Right ventricle myocardium inferior (tissue), 1 donor: ENCODE data around the gene FLNB. TPM values are rescaled to one million over a fixed set of nuclear protein-coding genes. Genes with fewer than 3 reads are reported as not detected.

ENCODE experiments used
- ATAC-seq: fragments of 200-7000 bp; cut with Tn5 transposase; one replicate; pipeline ENCODE4 v1.9.1; 2020; ENCODE audit warnings: mild to moderate bottlenecking, moderate library complexity
- DNase-seq: peaks from one replicate; pipeline ENCODE4 v3.0.0; 2021; ENCODE audit errors: missing footprints
- intact Hi-C: fragments of 100-400 bp; cut with DNase I; formaldehyde crosslinking; loops from one replicate; pipeline ENCODE4 v1.11.0; 2022
- total RNA-seq: library from RNA; stranded (reverse); fragmentation: NEBNext Ultra II Directional; extraction: Animal tissue kit (Norgen Biotek cat#: 25700); gene quantifications from one replicate; pipeline ENCODE4 v1.2.1, GENCODE V29; 2021
- donor health status: DM: no; HTN: yes; CAD: no; lungs with severe emphysema.

The FLNB gene
- total RNA-seq, 1 donor from 2014 or later: 32.1 TPM

DNA sequence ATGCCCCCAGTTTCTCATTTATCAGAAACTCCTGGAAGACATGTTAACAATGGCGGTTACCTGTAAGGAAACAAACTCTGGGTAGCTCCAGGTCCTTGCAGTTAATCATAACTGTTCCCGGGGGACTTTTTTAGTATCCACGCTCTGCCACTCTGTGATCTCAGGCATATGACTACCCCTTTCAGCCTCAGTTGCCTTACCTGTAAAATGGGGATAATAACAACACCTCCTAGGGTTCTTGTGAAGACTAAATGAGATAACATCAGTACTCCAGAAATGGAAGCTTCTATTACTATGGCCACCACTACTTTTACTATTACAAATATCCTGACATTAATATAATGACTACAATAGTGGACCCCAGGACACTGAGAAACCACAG is 7.1 kb upstream of the FLNB start:
- intact Hi-C loops: no loop called here
- ATAC-seq: no peak

DNA sequence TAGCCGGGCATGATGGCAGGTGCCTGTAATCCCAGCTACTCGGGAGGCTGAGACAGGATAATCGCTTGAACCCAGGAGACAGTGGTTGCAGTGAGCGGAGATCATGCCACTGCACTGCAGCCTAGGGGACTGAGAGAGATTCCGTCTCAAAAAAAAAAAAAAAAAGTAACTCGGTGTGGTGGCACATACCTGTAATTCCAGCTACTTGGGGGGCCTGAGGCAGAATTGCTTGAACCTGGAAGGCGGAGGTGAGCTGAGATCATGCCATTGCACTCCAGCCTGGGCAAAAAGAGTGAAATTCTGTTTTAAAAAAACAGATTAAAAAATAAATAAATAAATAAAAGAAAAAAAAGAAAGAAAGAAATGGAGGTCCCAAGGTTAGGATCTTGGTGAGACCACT is 6.2 kb upstream of the FLNB start:
- intact Hi-C loops: no loop called here
- DNase-seq (no peak), ATAC-seq (no peak)

More for the DNA sequence above, 7.1 kb upstream of the FLNB start:
- no peak for DNase-seq

DNA sequence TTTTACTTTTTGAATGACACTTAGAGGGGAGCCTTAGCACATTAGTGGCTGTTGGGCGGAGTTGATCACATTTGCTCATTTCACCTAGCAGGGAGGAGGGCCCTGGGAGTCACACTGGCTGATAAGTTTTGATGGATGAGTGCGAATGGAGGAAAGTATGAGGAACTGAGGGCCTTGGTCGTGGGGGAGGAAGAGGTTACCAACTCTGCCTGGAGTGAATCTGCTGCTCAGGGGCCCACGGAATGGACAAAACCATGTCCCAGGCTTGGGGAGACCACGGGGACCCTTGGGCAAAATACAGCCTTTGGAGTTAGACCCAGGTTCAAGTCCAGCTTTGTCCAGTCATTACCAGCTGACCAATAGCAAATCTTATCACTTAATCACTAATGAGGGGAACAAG is 5.1 kb upstream of the FLNB start:
- ATAC-seq (no peak), DNase-seq (no peak)
- intact Hi-C loops: no loop called here

DNA sequence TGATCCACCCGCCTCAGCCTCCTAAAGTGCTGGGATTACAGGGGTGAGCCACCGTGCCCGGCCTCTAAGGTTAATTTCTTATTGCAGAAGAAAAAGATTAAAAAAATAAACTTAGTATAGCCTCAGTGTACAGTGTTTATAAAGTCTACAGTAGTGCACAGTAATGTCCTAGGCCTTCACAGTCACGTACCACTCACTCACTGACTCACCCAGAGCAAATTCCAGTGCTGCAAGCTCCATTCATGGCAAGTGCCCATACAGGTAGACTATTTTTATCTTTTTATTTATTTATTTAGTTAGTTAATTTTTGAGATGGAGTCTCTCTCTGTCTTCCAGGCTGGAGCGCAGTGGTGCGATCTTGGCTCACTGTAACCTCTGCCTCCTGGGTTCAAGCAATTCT is 3.2 kb upstream of the FLNB start:
- intact Hi-C loops: loop anchor here (5.0 kb wide), 2 partner anchors 53 to 112 kb away; no protein-coding TSS in a partner anchor
- ATAC-seq: no peak

DNA sequence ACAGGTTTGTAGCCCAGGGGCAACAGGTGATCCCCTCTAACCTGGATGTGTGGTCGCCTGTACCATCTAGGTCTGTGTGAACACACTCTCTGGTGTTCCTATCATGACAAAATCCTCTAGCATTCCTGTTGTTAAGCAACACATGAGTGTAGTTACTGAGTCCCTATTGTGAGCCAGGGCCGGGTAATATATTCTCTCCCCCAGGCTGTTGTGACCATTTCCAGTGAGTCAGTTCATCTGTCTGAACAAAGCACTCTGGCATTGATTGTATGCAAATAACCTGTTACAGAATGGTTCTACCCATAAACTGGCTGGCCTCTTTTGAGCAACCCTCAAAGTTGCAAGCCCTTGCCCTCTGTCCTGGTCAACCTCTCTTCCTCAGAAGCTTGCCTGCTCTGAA is 2.6 kb upstream of the FLNB start:
- intact Hi-C loops: loop anchor here (5.0 kb wide), 2 partner anchors 53 to 112 kb away; no protein-coding TSS in a partner anchor
- ATAC-seq (no peak), DNase-seq (no peak)

More for the DNA sequence above, 3.2 kb upstream of the FLNB start:
- no peak for DNase-seq

DNA sequence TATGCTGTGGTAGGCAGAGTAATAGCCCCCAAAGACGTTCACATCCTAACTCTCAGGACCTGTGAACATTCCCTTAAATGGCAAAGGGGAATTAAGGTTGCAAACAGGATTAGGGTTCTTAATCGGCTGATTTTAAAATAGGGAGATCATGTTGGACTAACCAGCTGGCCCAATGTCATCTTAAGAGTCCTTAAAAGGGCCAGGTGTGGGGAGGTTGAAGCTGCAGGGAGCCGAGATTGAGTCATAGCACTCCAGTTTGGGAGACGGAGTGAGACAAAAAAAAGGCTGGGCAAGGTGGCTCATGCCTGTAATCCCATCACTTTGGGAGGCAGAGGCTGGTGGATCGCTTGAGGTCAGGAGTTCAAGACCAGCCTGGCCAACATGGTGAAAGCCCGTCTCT is 1.6 kb upstream of the FLNB start:
- ATAC-seq: no peak
- intact Hi-C loops: loop anchor here (5.0 kb wide), 2 partner anchors 54 to 111 kb away; no protein-coding TSS in a partner anchor
- DNase-seq: no peak

DNA sequence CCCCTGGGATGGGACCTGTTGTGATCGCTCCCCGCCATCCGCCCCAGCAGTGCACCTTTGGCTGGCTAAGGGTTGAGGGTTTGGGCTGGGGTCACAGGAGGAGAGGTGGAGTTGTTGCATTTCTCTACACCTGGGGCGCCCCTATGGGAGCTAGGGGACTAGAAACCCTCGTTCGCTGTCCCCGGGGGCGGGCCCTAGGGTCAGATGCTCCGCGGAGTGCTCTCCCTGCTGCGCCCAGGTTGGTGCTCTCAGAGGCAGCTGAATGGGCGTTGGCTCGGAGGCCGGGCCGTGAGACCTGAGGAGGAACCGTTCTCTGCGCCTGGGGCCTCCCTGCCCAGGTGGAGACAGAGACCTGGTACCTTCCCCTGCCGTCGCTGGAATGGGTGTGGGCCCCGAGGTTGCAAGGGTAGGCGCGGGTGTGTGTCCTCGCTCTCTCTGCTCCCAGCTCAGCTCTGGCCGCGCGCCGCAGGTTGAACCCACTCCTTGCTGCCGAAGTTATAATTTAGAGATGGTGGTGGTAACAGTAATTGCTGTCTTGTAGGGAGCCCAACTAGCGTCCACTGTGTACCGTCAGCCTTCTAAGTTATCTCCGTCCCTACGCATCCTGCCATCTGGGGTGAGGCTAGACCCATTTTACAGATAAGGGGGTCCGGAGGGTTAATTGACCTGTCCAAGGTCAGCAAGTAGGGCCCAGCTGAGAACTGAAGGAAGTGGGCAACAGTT is 965 bp downstream of the FLNB start:
- DNase-seq (peak; percentile 71), ATAC-seq (peak; percentile 3)
- intact Hi-C loops: loop anchor here (2.0 to 5.0 kb wide), 3 partner anchors 57 to 168 kb away; no protein-coding TSS in a partner anchor

DNA sequence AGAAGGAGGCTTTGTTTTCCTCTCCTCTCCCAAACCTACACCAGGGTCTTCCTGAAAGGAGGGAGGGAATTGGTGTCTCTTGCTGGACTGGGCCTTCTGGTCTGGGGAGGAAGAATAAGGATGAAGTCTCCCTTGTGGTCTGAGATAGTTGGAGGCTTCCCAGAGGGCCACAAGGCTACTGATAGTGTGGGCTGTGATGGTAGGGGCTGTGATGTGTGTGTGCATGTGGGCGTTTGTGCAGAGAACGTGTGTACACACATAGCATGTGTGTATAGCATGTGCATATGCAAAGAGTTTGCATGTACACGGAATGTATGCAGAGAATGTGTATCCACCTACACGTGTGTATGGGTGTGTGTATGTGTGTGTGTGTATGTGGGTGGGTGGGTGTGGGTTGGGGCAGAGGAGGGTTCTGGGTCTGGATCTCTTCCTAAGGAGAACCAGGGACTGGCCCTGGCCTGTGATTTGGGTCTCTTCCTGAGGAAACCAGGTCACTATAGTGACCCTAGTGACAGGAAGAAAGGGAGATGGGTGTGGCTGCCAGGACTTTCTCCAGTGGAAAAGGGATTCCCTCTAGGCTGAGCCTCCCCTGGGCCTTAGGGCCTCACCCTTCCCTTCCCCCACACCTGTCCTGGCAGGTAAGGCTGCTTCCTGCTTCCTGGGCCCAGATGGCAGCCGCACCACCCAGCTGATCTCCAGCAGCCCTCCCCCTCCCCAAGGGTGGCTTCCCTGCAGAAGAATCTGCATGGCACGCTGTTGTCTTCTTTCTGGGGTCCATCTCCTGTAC is 1.7 kb downstream of the FLNB start:
- intact Hi-C loops: loop anchor here (2.0 to 5.0 kb wide), 5 partner anchors 37 to 167 kb away; no protein-coding TSS in a partner anchor
- ATAC-seq: no peak
- no peak for DNase-seq

DNA sequence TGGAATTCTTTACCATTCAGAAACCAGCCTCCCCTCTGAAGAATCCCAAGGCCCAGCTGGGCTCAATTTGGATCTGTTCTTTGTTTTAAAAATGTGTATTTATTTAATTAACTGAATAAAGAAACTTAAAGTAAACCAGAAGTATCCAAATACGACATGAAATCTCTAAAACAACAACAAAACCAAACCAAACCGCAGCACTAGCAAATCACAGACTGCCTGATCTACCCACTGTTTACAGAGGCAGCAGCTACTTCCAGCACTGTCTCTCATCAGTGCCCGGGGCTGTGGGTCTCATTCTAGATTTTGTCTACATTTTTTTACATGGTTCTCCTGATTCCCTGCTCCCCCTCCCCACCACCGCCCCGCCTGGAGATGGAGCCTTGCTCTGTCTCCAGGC is 2.3 kb downstream of the FLNB start:
- no peak for ATAC-seq
- no peak for DNase-seq
- intact Hi-C loops: loop anchor here (5.0 kb wide), 2 partner anchors 37 to 87 kb away; no protein-coding TSS in a partner anchor

DNA sequence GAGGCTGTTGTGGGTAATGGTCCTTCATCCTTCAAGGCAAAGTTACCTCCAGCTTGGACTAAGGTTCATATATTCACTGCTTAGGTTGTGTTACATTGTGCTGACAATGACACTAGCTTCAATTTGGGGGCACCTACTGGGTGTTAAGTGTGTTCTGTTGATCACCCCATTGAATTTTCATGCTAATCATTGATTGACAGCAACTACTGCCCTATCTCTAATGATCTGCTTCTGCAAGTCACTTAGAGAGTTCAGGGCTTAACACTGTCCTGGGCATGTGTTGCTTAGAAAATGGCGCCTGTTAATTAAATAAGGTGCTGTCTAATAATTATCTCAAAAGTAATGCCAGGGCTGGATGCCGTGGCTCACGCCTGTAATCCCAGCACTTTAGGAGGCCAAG is 3.4 kb downstream of the FLNB start:
- intact Hi-C loops: loop anchor here (5.0 kb wide), 2 partner anchors 36 to 86 kb away; no protein-coding TSS in a partner anchor
- ATAC-seq (no peak), DNase-seq (no peak)

DNA sequence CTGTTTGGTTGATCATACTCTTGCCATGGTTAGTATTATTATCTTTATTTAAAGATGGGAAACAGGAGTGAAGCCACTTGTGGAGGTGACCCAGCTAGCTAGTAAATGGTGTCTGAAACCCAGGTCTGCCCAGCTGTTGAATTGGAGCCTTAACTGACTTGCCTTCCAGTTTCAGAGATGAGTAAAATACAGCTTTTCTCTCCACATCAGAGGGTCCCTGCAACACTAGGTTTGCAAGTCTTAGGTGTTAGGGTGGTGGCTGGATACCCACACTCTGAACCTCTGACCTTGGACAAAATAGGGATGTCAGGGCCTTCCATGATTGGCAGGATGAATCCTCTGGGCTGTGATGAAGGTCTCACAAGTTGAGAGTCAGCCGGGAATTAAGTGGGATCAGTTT is 4.1 kb downstream of the FLNB start:
- DNase-seq: no peak
- no peak for ATAC-seq
- intact Hi-C loops: loop anchor here (5.0 kb wide), 2 partner anchors 35 to 85 kb away; no protein-coding TSS in a partner anchor

DNA sequence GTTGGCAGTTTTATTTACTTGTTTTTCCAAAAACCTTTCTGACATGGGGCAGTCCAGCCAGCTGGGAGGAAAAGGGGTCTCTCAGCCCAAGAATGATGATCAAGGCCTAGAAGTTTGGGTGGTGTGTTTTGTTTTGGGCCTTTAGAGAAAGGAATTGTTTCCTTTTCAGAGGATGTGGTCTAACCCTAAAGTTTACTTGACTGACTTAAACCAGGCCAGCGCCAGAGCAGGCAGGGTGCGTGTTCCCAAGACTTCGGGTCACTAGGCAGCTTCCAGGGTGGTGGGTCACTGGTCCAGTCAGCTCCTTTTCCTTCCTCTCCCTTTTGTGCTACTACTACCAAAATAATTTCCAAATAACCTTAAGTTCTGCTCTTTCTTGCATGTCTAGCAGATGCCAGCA is 4.9 kb downstream of the FLNB start:
- intact Hi-C loops: loop anchor here (5.0 kb wide), 2 partner anchors 34 to 84 kb away; no protein-coding TSS in a partner anchor
- ATAC-seq: no peak
- no peak for DNase-seq

DNA sequence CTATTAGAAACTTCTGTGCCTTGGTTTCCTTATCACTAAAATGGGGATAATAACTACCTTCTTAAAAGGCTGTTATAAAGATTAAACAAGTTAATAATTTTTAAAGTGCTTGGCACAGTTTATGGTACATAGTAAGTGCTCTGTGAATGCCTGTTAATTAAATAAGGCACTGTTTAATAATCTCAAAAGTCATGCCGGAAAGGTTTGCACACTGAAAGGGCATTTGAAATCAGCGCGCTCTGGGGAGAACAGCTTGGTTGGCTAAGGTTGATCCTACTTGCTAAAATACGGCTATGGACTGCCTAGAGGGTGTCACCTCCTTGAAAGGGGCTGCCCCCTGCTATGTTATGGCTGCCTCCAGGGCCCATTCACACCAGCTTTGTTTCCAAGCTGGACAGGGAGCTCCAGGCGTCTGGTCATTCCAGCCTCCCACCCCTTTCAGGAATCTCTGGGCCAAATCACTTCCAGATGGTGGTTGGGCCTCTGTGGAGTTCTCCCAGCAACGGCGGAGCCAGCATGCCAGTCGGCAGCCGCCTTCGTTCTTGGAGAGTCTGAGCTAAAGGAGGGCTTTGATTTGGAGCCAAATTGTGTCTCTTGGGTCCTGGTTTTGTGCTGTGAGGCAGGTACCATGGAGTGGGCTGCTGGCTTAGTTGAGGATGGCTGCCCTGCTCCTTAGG is 5.9 kb downstream of the FLNB start:
- ATAC-seq: peak; percentile 77
- no peak for DNase-seq
- intact Hi-C loops: loop anchor here (5.0 kb wide), 2 partner anchors 33 to 83 kb away; no protein-coding TSS in a partner anchor

DNA sequence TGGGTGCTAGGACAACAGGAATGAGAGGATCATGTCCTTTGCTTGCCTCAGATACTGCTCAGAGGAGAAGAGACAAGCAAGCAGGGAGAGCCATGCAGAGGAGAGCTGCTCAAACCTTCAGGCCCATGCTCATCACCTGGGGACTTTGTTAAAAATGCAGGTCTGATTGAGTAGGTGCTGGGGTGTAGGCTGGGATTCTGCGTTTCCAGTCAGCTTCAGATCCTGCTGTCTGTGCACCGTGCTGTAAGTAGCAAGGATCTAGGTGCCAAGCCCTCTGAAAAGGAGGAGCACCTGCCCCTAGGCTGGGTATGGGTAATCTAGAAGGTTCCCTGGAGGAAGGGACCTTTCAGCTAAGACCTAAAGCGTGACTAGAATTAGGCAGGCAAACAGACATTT is 7.3 kb downstream of the FLNB start:
- intact Hi-C loops: no loop called here
- DNase-seq: no peak
- no peak for ATAC-seq

DNA sequence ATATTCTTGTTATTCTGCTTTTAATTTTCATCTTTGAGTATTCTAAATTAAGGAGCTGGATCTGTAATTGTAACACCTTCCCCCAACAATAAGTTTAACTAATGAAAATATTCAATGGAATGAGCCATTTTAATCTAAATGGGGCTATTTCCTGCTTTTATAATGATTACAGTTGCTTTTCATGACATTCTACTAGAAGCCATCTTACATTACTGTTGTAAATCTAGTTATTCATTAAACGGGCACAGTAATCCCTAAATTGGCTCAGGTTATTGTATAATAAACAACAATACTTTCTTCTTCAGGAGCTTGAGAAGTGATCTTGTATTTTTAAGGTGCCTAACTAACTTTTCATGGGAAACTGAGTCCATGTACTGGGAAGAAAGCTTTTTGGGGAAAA is 8.5 kb downstream of the FLNB start:
- DNase-seq (no peak), ATAC-seq (no peak)
- intact Hi-C loops: no loop called here

DNA sequence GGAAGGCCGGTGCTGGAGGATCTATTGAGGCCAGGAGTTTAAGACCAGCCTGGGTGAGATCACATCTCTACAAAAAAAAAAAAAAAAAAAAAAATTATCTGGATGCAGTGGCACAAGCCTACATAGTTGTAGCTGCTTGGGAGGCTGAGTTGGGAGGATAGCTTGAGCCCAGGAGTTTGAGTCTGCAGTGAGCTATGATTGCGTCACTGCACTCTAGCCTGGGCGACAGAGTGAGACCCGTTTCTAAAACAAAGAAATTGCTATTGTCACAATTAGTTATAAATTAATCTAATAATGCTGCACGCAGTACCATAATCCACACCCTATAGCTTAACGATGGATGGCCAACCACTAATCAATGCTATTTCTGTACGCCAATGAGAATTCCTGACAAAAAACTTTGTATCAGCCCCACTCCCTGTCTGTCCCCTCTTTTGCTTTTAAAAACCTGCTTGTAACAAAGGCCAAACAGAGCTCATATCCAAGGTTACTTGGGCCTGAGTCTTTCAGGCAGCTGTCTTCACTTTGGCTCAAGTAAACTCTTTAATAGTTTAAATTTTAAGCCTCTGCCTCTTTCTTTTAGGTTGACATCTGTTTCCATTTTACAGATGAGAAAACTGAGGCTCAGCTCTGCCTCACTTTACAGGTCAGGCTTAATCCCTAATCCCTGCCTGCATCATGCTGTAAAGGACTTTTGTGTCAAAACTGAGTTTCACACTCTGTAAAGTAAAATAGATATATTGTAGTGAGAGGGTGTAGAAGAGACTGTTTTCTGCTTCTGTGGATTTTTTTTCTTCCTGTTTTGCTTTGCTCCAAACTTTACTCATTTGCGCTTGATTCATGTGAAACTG is 10.9 kb downstream of the FLNB start:
- ATAC-seq (no peak), DNase-seq (no peak)
- intact Hi-C loops: no loop called here

DNA sequence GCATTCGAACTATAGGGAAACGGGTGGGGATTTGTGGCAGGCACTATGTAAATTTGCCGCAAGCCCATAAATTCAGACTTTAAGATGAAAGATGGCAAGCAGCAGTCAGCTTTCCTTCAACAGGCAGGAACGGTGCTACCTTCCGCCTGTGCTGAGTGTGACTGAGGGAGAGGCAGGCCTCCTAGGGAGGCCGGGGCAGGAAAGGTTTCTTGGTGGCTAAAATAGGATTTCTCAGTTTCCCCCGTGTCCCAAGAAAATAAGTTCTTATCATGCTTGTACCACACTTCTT is 12.5 kb downstream of the FLNB start:
- ATAC-seq (no peak), DNase-seq (no peak)
- intact Hi-C loops: no loop called here

DNA sequence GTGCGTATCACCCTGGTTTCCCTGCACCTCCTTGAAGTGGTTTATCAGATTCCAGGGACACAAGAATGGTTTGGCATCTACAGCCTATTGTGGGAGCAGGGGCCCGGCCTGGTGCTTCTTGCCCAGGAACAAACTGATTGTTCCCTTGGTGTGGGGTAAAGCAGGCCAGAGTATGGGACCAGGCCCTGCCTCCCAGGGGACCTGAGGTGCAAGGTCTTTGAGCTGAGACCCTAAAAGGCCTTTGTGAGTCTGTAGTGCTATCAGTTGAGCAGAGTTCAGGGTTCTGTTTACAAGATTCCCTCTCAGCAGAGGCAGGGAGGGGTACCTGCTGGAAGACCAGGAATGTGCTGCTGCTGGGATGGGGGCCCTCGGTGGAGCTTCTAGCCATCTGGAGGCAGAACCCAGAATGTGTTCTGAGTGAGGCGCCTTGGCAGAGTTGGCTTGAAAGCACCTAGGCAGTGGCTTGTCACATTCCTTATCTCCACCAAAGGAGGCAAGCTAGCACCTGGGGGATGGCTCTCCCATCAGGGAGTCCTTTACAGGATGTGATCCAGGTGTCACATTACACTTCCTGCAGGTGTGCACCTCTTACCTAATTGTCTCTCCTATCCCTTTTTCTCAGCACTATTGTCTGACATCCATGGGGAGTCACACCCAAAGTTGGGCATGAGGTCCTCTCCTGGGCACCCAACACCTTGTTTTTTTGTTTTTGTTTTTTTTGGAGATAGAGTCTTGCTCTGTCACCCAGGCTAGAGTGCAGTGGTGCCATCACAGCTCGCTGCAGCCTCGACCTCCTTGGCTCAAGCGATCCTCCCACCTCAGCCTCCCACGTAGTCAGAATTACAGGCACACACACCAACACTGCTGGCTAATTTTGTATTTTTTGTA is 13.1 kb downstream of the FLNB start:
- intact Hi-C loops: no loop called here
- ATAC-seq (no peak), DNase-seq (no peak)
